Activated CD4-positive, alpha-beta T cell treated with anti-CD3 and anti-CD28 coated beads, Interleukin-2, amount 10 ng/mL, durations not matched to agents 24 days and 14 days (primary cell): ENCODE measurements around the gene OVCA2. TPM values are rescaled to one million over a fixed set of nuclear protein-coding genes. Genes with fewer than 3 reads are reported as not detected.

Experiments used
- DNase-seq: peaks from one replicate; pipeline ENCODE4 v3.0.0; 2022
- H3K27ac Mint-ChIP-seq: one replicate; pipeline ENCODE4 v1.8.0; 2022; ENCODE audit warnings: mild to moderate bottlenecking, mixed read lengths
- H3K27me3 Mint-ChIP-seq: one replicate; pipeline ENCODE4 v1.8.0; 2022; ENCODE audit warnings: mixed read lengths
- H3K36me3 Mint-ChIP-seq: one replicate; pipeline ENCODE4 v1.8.0; 2022; ENCODE audit warnings: low read depth, mild to moderate bottlenecking, mixed read lengths
- H3K4me1 Mint-ChIP-seq: one replicate; pipeline ENCODE4 v1.8.0; 2021; ENCODE audit warnings: mixed read lengths
- H3K4me3 Mint-ChIP-seq: one replicate; pipeline ENCODE4 v1.8.0; 2022; ENCODE audit warnings: mild to moderate bottlenecking, moderate library complexity, mixed read lengths
- H3K9me3 Mint-ChIP-seq: one replicate; pipeline ENCODE4 v1.8.0; 2021; ENCODE audit warnings: mixed read lengths
- intact Hi-C: fragments of 100-400 bp; cut with micrococcal nuclease; formaldehyde crosslinking; loops from one replicate; pipeline ENCODE4 v1.15.1; 2023
- total RNA-seq: library from RNA; stranded (reverse); gene quantifications from 2 replicates; pipeline ENCODE4 v1.2.3, GENCODE V29; 2022

The OVCA2 gene
- total RNA-seq, 1 donor from 2014 or later, result 36.5 TPM

GRCh38 chr17:2057175-2057759 is 15.4 kb downstream of the OVCA2 start:
- Mint-ChIP-seq H3K27me3 (peaks cover 2% of the 10 kb centered on the region), H3K4me3 (peak overlapping the region; percentile 32), H3K4me1 (peaks cover 32% of the 10 kb centered on the region), H3K27ac (no peak overlapping the region), H3K36me3 (peaks cover 28% of the 10 kb centered on the region), H3K9me3 (no peaks in the 10 kb centered on the region)
- intact Hi-C loops, result no loop called here
- peak; percentile 76 for DNase-seq

GRCh38 chr17:2057760-2058585 is 16.2 kb downstream of the OVCA2 start:
- Mint-ChIP-seq H3K9me3 (no peaks in the 10 kb centered on the region), H3K27ac (peak overlapping the region; percentile 85), H3K27me3 (peaks cover 2% of the 10 kb centered on the region), H3K4me3 (peak overlapping the region; percentile 67), H3K36me3 (peaks cover 34% of the 10 kb centered on the region), H3K4me1 (peaks cover 36% of the 10 kb centered on the region)
- DNase-seq, result peak; percentile 77
- intact Hi-C loops, result no loop called here

GRCh38 chr17:2058586-2059546 is 17.0 kb downstream of the OVCA2 start:
- peak overlapping the region; percentile 85 for H3K27ac Mint-ChIP-seq
- DNase-seq, result peak; percentile 93
- H3K27me3 Mint-ChIP-seq, result no peaks in the 10 kb centered on the region
- intact Hi-C loops, result no loop called here
- peaks cover 38% of the 10 kb centered on the region for H3K4me1 Mint-ChIP-seq
- H3K4me3 Mint-ChIP-seq, result peak overlapping the region; percentile 85
- H3K9me3 Mint-ChIP-seq, result no peaks in the 10 kb centered on the region
- H3K36me3 Mint-ChIP-seq, result peaks cover 38% of the 10 kb centered on the region

GRCh38 chr17:2059547-2060384 is 17.9 kb downstream of the OVCA2 start:
- Mint-ChIP-seq H3K36me3 (peaks cover 41% of the 10 kb centered on the region), H3K27me3 (no peaks in the 10 kb centered on the region), H3K4me1 (peaks cover 36% of the 10 kb centered on the region), H3K27ac (peak overlapping the region; percentile 85), H3K9me3 (no peaks in the 10 kb centered on the region), H3K4me3 (peak overlapping the region; percentile 85)
- intact Hi-C loops, result no loop called here
- DNase-seq, result no peak

- H3K27ac Mint-ChIP-seq, result peak overlapping the region; percentile 85
- peaks cover 43% of the 10 kb centered on the region for H3K36me3 Mint-ChIP-seq
- H3K4me3 Mint-ChIP-seq, result peak overlapping the region; percentile 85
- no peak for DNase-seq
- H3K4me1 Mint-ChIP-seq, result peaks cover 40% of the 10 kb centered on the region
- no peaks in the 10 kb centered on the region for H3K27me3 Mint-ChIP-seq
- no peaks in the 10 kb centered on the region for H3K9me3 Mint-ChIP-seq
- intact Hi-C loops, result no loop called here
Measured at GRCh38 chr17:2060385-2060658, 18.5 kb downstream of the OVCA2 start.

GRCh38 chr17:2060681-2061440 is 19.0 kb downstream of the OVCA2 start:
- peak overlapping the region; percentile 85 for H3K27ac Mint-ChIP-seq
- intact Hi-C loops, result no loop called here
- DNase-seq, result no peak
- no peaks in the 10 kb centered on the region for H3K9me3 Mint-ChIP-seq
- peaks cover 47% of the 10 kb centered on the region for H3K36me3 Mint-ChIP-seq
- H3K4me3 Mint-ChIP-seq, result peak overlapping the region; percentile 85
- peaks cover 40% of the 10 kb centered on the region for H3K4me1 Mint-ChIP-seq
- no peaks in the 10 kb centered on the region for H3K27me3 Mint-ChIP-seq

GRCh38 chr17:2061441-2061958 is 19.7 kb downstream of the OVCA2 start:
- Mint-ChIP-seq H3K9me3 (no peaks in the 10 kb centered on the region), H3K27me3 (no peaks in the 10 kb centered on the region), H3K4me3 (no peak overlapping the region), H3K4me1 (peaks cover 40% of the 10 kb centered on the region), H3K27ac (peak overlapping the region; percentile 76), H3K36me3 (peaks cover 51% of the 10 kb centered on the region)
- DNase-seq, result no peak
- intact Hi-C loops, result no loop called here

- no peaks in the 10 kb centered on the region for H3K27me3 Mint-ChIP-seq
- peaks cover 45% of the 10 kb centered on the region for H3K4me1 Mint-ChIP-seq
- H3K27ac Mint-ChIP-seq, result peak overlapping the region; percentile 76
- H3K9me3 Mint-ChIP-seq, result no peaks in the 10 kb centered on the region
- DNase-seq, result no peak
- intact Hi-C loops, result no loop called here
- peaks cover 54% of the 10 kb centered on the region for H3K36me3 Mint-ChIP-seq
- no peak overlapping the region for H3K4me3 Mint-ChIP-seq
Measured at GRCh38 chr17:2062571-2063183, 20.9 kb downstream of the OVCA2 start.

- H3K36me3 Mint-ChIP-seq, result peaks cover 56% of the 10 kb centered on the region
- intact Hi-C loops, result no loop called here
Measured at GRCh38 chr17:2063261-2064146, 21.7 kb downstream of the OVCA2 start.

GRCh38 chr17:2064147-2064489 is 22.3 kb downstream of the OVCA2 start:
- Mint-ChIP-seq H3K36me3 (peaks cover 62% of the 10 kb centered on the region), H3K27ac (peak overlapping the region; percentile 68)

More at GRCh38 chr17:2063261-2064146, 21.7 kb downstream of the OVCA2 start:
- DNase-seq, result peak; percentile 63
- no peak overlapping the region for H3K4me3 Mint-ChIP-seq
- H3K27ac Mint-ChIP-seq, result peak overlapping the region; percentile 76
- no peaks in the 10 kb centered on the region for H3K9me3 Mint-ChIP-seq
- H3K4me1 Mint-ChIP-seq, result peaks cover 52% of the 10 kb centered on the region
- H3K27me3 Mint-ChIP-seq, result no peaks in the 10 kb centered on the region

GRCh38 chr17:2064520-2064971 is 22.7 kb downstream of the OVCA2 start:
- peak; percentile 62 for DNase-seq
- Mint-ChIP-seq H3K4me3 (no peak overlapping the region), H3K27me3 (no peaks in the 10 kb centered on the region), H3K27ac (peak overlapping the region; percentile 75), H3K9me3 (no peaks in the 10 kb centered on the region), H3K36me3 (peaks cover 61% of the 10 kb centered on the region), H3K4me1 (peaks cover 60% of the 10 kb centered on the region)
- intact Hi-C loops, result no loop called here

More at GRCh38 chr17:2064147-2064489, 22.3 kb downstream of the OVCA2 start:
- no peaks in the 10 kb centered on the region for H3K9me3 Mint-ChIP-seq
- H3K27me3 Mint-ChIP-seq, result no peaks in the 10 kb centered on the region
- DNase-seq, result no peak
- intact Hi-C loops, result no loop called here
- no peak overlapping the region for H3K4me3 Mint-ChIP-seq
- H3K4me1 Mint-ChIP-seq, result peaks cover 58% of the 10 kb centered on the region
